ENCODE measurements around the gene ZCCHC7.

The ZCCHC7 gene

GRCh38 chr9:37172557-37172956 lies 52.2 kb downstream of the ZCCHC7 start:
- H3K27ac Mint-ChIP-seq = no peak overlapping the region
- no peaks in the 10 kb centered on the region for H3K9me3 Mint-ChIP-seq
- peaks cover 30% of the 10 kb centered on the region for H3K36me3 Mint-ChIP-seq (ENCODE audit: low read depth)
- no peak overlapping the region for H3K4me3 Mint-ChIP-seq
- no peak for TF ChIP-seq CTCF (IDR thresholded peaks at IDR 0.05)
- H3K27me3 Mint-ChIP-seq (ENCODE audit: low read depth, poor library complexity) = peaks cover 6% of the 10 kb centered on the region
- no peaks in the 10 kb centered on the region for H3K4me1 Mint-ChIP-seq
- DNase-seq = no peak

DNA sequence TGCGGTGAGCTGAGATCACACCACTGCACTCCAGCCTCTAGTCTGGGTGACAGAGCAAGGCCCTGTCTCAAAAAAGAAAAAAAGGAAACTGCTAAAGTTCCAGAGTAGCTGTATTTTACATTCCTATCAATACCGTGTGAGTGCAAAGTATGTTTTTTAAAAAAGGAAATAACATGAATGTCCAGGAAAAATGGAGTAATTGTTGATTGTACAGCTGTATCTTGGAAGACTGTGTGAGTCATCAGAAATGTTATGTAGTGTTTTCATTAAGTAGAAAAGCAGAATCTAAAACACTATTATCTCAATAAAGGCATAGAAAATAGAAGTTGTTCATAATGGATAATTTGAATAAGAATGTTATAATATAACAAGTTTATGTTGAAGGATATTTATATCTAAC lies 53.9 kb downstream of the ZCCHC7 start:
- Mint-ChIP-seq H3K4me1 (no peaks in the 10 kb centered on the region), H3K4me3 (no peak overlapping the region), H3K9me3 (no peaks in the 10 kb centered on the region), H3K27ac (no peak overlapping the region), H3K27me3 (ENCODE audit: low read depth, poor library complexity) (peaks cover 6% of the 10 kb centered on the region), H3K36me3 (ENCODE audit: low read depth) (peaks cover 25% of the 10 kb centered on the region)
- TF ChIP-seq CTCF (IDR thresholded peaks at IDR 0.05) = no peak
- no peak for DNase-seq

DNA sequence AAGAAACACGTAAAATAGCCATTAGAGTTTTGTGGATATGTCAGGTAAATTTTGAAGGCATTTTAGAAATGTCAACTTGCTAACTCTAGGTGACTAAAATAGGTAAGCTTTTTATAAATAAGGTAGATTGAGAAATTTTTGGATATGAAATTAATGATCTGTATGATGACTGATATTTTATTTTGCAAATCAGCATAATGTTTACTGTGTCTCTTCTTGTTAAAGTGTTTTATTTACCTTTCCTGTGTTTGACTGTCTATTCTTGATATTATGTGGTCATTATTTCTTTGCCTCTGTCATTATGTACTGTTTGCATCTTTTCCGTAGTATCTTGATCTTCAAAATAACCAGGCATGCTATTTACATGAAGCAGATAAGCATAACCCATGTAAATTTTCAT lies 58.4 kb downstream of the ZCCHC7 start:
- Mint-ChIP-seq H3K27ac (no peak overlapping the region), H3K4me1 (no peaks in the 10 kb centered on the region), H3K36me3 (ENCODE audit: low read depth) (peaks cover 16% of the 10 kb centered on the region), H3K9me3 (peaks cover 4% of the 10 kb centered on the region), H3K27me3 (ENCODE audit: low read depth, poor library complexity) (no peaks in the 10 kb centered on the region), H3K4me3 (no peak overlapping the region)
- TF ChIP-seq CTCF (IDR thresholded peaks at IDR 0.05) = no peak
- DNase-seq = no peak

DNA sequence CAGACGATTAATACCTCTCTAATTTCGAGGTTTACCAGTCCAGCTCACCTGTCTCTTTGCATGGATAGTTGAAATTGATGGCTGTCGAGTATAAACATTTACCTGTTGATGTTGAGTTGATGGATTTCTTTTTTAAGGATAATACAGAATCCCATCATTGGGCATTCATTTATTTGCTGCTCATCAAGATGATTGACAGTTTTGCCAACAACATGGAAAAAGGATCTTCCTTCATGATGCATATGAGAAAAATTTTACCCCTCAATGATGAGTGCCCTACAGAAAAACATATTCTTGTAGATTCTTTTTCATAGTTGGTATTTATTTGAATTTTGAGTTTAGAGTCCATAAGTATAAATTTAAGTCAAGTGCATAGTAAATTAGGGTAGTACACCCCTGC lies 59.2 kb downstream of the ZCCHC7 start:
- DNase-seq = no peak
- peaks cover 19% of the 10 kb centered on the region for H3K36me3 Mint-ChIP-seq (ENCODE audit: low read depth)
- no peak for TF ChIP-seq CTCF (IDR thresholded peaks at IDR 0.05)
- H3K27me3 Mint-ChIP-seq (ENCODE audit: low read depth, poor library complexity) = no peaks in the 10 kb centered on the region
- H3K27ac Mint-ChIP-seq = no peak overlapping the region
- no peak overlapping the region for H3K4me3 Mint-ChIP-seq
- H3K4me1 Mint-ChIP-seq = no peaks in the 10 kb centered on the region
- H3K9me3 Mint-ChIP-seq = peaks cover 4% of the 10 kb centered on the region

DNA sequence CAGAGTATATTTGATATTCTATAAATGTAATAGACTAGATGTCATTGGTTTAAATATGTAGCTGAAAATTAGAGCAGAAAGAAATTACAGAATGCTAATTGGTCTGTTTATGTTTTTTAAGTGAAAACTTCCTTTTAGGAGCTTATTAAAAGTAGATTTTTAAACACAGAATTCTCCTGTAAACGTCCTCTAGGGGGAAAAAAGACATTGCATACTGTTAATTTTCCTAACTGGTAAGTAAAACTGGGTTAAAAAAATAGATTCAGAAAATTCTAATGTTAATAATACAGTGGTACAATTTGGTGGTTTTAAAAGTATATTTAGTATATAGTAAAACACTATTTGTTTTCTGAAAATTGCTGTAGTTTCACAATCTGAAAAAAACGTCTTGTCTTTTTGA lies 59.8 kb downstream of the ZCCHC7 start:
- Mint-ChIP-seq H3K4me1 (no peaks in the 10 kb centered on the region), H3K27me3 (ENCODE audit: low read depth, poor library complexity) (no peaks in the 10 kb centered on the region), H3K27ac (no peak overlapping the region), H3K36me3 (ENCODE audit: low read depth) (peaks cover 24% of the 10 kb centered on the region), H3K9me3 (peaks cover 4% of the 10 kb centered on the region), H3K4me3 (no peak overlapping the region)
- TF ChIP-seq CTCF (IDR thresholded peaks at IDR 0.05) = no peak
- DNase-seq = no peak

- H3K4me1 Mint-ChIP-seq = no peaks in the 10 kb centered on the region
- H3K27ac Mint-ChIP-seq = no peak overlapping the region
Observed at GRCh38 chr9:37182718-37183117, 62.3 kb downstream of the ZCCHC7 start.

More at GRCh38 chr9:37182718-37183117, 62.3 kb downstream of the ZCCHC7 start:
- Mint-ChIP-seq H3K4me3 (no peak overlapping the region), H3K9me3 (peaks cover 7% of the 10 kb centered on the region), H3K27me3 (ENCODE audit: low read depth, poor library complexity) (no peaks in the 10 kb centered on the region), H3K36me3 (ENCODE audit: low read depth) (peaks cover 28% of the 10 kb centered on the region)
- DNase-seq = no peak
- no peak for TF ChIP-seq CTCF (IDR thresholded peaks at IDR 0.05)
